Pericardium fibroblast (primary cell): ENCODE data around the gene JCHAIN. TPM values are rescaled to one million over a fixed set of nuclear protein-coding genes. Genes with fewer than 3 reads are reported as not detected.

ENCODE experiments used
- total RNA-seq: library from RNA; depleted of rRNA; stranded (reverse); fragments of >200 nt; gene quantifications from 2 replicates; pipeline ENCODE4 v1.2.3, GENCODE V29; 2015

JCHAIN gene
- 0.35 TPM in 1 of 2 replicates, not detected in the other for total RNA-seq

GRCh38 chr4:70666369-70666768, at the start of gene JCHAIN:
Gene JCHAIN (minus strand): TSS chr4:70666508. CDS start chr4:70666490, 18 bp downstream.

GRCh38 chr4:70687821-70688794, 21.8 kb upstream of the JCHAIN start, which contains the start of gene UTP3:
Gene UTP3 (plus strand): TSS chr4:70688532. CDS start chr4:70688678, 146 bp downstream.

GRCh38 chr4:70628444-70628843, 37.9 kb downstream of the JCHAIN start, which contains the start of gene ENAM:
Gene ENAM (plus strand): TSS chr4:70628744. CDS start chr4:70629501, 757 bp downstream.

Other genes with a start within 250 kb of the JCHAIN start
- not detected in 2 replicates for gene MUC7, start 194.3 kb downstream of the JCHAIN start, total RNA-seq
- gene AMTN, start 147.9 kb downstream of the JCHAIN start, total RNA-seq = not detected in 2 replicates
- not detected in 2 replicates for gene AMBN, start 74.3 kb downstream of the JCHAIN start, total RNA-seq
- not detected in 2 replicates for gene ENAM, start 37.8 kb downstream of the JCHAIN start, total RNA-seq
- 13.9 and 16.8 TPM in 2 replicates for gene UTP3, start 22.0 kb upstream of the JCHAIN start, total RNA-seq
- gene RUFY3, start 55.5 kb upstream of the JCHAIN start, total RNA-seq = 17.5 and 19.5 TPM in 2 replicates
- 77.7 and 78.7 TPM in 2 replicates for gene GRSF1, start 173.4 kb upstream of the JCHAIN start, total RNA-seq
- 5.4 and 6.2 TPM in 2 replicates for gene MOB1B, start 235.9 kb upstream of the JCHAIN start, total RNA-seq